Activated CD4-positive, CD25-positive, alpha-beta regulatory T cell treated with anti-CD3 and anti-CD28 coated beads, Interleukin-2, amount 50 U/mL, for 24 hours (primary cell): ENCODE results near the gene PRELID3B.

Experiments
- ATAC-seq, 2 donors: fragments of 150-1000 bp; cut with Tn5 transposase; one replicate each; pipeline ENCODE4 v1.10.0; 2021; ENCODE audit warnings: mild to moderate bottlenecking in 1 of 2, moderate library complexity in 1 of 2

PRELID3B gene

GRCh38 chr20:59007665-59008511 is 34.7 kb downstream of the PRELID3B start:
- no peak for ATAC-seq

GRCh38 chr20:59006864-59007664 is 35.5 kb downstream of the PRELID3B start, which contains the start of gene CTSZ:
TSS of gene CTSZ (minus strand) at chr20:59007254. CDS start at chr20:59007128, 126 bp downstream.
- ATAC-seq = peak; percentile 69 to 74

GRCh38 chr20:59006167-59006863 is 36.3 kb downstream of the PRELID3B start:
- peak in 1 of 2 donors; percentile 4 for ATAC-seq

GRCh38 chr20:59005523-59006166 is 36.9 kb downstream of the PRELID3B start:
- no peak for ATAC-seq

GRCh38 chr20:59004763-59005522 is 37.6 kb downstream of the PRELID3B start:
- ATAC-seq = peak; percentile 36 to 42

GRCh38 chr20:59004493-59004762 is 38.2 kb downstream of the PRELID3B start:
- no peak for ATAC-seq

- no peak for ATAC-seq
Observed at GRCh38 chr20:59003836-59004492, 38.6 kb downstream of the PRELID3B start.

GRCh38 chr20:59002874-59003399 is 39.6 kb downstream of the PRELID3B start:
- no peak for ATAC-seq

- ATAC-seq = no peak
Observed at GRCh38 chr20:59002388-59002787, 40.2 kb downstream of the PRELID3B start.

- no peak for ATAC-seq
Observed at GRCh38 chr20:59001449-59002171, 41.0 kb downstream of the PRELID3B start.

GRCh38 chr20:59001068-59001448 is 41.5 kb downstream of the PRELID3B start:
- no peak for ATAC-seq

- ATAC-seq = no peak
Observed at GRCh38 chr20:59000326-59000725, 42.3 kb downstream of the PRELID3B start.

- ATAC-seq = no peak
Observed at GRCh38 chr20:58998656-58999055, 43.9 kb downstream of the PRELID3B start.

- ATAC-seq = no peak
Observed at GRCh38 chr20:58997141-58997770, 45.3 kb downstream of the PRELID3B start.

GRCh38 chr20:58996226-58996611 is 46.4 kb downstream of the PRELID3B start:
- no peak for ATAC-seq

GRCh38 chr20:58995461-58996225 is 46.9 kb downstream of the PRELID3B start:
- ATAC-seq = no peak

GRCh38 chr20:58994390-58995159 is 48.0 kb downstream of the PRELID3B start:
- no peak for ATAC-seq
